ENCODE data around the gene ATG4A. TPM values are rescaled to one million over a fixed set of nuclear protein-coding genes. Genes with fewer than 3 reads are reported as not detected.
A peak's percentile ranks its signal among the peaks of the same experiment; 100 is the strongest.

ATG4A gene
- total RNA-seq, 1 donor from 2014 or later: 10.9 TPM

GRCh38 chrX:108169768-108170167, 78.2 kb downstream of the ATG4A start:
- no peak for DNase-seq

- no peak for DNase-seq
Measured at GRCh38 chrX:108171671-108172070, 80.1 kb downstream of the ATG4A start.

DNA sequence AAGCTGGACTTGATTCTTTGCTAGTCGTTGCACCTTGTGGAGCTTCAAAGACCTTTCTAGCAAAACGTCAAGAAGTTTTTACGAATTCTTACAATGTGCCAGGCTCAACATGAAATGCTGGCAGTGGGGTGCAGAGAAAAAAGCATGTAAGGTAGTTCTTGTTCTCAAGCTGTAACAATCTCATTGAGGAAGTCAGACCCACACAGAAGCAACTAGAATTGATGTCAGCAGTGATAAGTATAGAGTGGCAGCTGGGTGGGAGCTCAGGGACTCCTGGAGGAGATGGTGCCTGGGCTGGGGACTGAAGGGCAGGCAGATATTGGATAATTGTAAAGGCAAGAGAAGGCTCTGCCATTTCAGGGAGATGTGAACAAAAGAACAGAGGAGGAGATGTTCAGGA, 82.3 kb downstream of the ATG4A start:
- no peak for DNase-seq

- DNase-seq: no peak
Measured at GRCh38 chrX:108177351-108178142, 86.0 kb downstream of the ATG4A start.

DNA sequence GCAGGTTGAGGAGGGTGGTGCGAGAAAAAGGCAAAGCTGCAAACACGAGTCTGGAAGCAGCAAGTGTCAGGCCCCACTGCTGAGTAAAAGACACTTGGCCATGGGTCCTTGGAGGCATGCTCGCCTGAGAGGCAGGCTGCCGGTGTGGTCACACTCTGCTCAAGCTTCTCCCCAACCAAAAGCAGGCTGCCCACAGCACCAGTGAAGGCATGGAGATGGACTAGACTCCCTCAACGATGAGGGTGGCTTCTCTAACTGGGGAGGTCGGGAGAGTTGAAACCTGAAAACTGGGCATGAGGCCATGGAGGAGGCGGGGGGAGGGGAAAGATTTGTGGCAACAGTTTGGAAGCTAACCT, 86.5 kb downstream of the ATG4A start:
- no peak for DNase-seq

DNA sequence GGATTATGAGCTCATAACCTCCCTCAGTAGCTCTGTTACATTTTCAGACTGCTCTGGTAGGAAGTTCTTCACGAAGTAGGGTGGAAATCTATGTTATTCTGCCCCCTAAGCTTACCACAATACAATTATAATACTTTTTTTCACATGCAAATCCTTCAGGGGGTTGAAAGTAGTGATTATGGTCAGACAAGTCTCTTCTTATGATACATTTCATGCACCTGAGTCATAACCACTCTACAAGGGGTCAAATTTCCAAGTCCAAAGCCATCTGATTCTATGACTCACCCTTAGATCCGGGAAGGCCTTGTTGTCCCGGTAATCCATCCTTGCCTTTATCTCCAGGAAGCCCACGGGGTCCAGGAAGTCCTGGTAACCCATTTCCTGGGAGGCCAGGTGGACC, 95.2 kb downstream of the ATG4A start:
- DNase-seq: no peak

GRCh38 chrX:108198420-108198819, 106.8 kb downstream of the ATG4A start:
- DNase-seq: no peak

- no peak for DNase-seq
Measured at GRCh38 chrX:108199041-108199440, 107.5 kb downstream of the ATG4A start.

GRCh38 chrX:108199691-108200090, 108.1 kb downstream of the ATG4A start:
- peak; percentile 29 for DNase-seq

DNA sequence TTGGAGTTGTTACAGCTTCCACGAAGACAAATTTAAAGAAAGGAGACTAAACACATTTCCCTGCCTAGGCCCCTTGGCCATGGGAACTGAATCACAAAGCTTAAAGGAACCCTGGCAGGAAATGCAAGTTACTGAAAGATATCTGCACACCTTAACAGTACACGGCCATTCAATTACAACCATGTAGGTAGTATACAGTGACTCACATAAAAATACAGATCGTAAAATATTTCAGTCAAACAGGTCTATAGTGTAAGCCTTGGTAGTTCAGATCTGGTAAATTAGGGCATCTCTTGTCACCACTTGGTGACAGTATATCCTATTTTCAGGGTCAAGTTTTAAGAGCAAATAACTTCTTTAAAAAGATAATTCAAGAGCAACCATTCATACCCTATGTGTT, 112.0 kb downstream of the ATG4A start:
- no peak for DNase-seq

Other genes starting within 250 kb of the ATG4A start
- not detected for gene TEX13B, start 109.4 kb upstream of the ATG4A start, total RNA-seq
- gene VSIG1, start 46.7 kb upstream of the ATG4A start, total RNA-seq: 0.20 TPM
- gene PSMD10, start 236 bp upstream of the ATG4A start, total RNA-seq: 47.9 TPM